Pulmonary artery endothelial cell (primary cell): Measurements from ENCODE around the gene ADAMTSL2. TPM values are rescaled to one million over a fixed set of nuclear protein-coding genes. Genes with fewer than 3 reads are reported as not detected.

ENCODE experiments used
- DNase-seq: peaks from one replicate; pipeline ENCODE4 v3.0.0-alpha.2; 2011; ENCODE audit warnings: low read depth, low spot score
- total RNA-seq: library from RNA; depleted of rRNA; stranded (reverse); fragments of >200 nt; gene quantifications from 2 replicates; pipeline ENCODE4 v1.2.3, GENCODE V29; 2014

The ADAMTSL2 gene
- total RNA-seq, 1 donor from 2014 or later, result not detected

DNA sequence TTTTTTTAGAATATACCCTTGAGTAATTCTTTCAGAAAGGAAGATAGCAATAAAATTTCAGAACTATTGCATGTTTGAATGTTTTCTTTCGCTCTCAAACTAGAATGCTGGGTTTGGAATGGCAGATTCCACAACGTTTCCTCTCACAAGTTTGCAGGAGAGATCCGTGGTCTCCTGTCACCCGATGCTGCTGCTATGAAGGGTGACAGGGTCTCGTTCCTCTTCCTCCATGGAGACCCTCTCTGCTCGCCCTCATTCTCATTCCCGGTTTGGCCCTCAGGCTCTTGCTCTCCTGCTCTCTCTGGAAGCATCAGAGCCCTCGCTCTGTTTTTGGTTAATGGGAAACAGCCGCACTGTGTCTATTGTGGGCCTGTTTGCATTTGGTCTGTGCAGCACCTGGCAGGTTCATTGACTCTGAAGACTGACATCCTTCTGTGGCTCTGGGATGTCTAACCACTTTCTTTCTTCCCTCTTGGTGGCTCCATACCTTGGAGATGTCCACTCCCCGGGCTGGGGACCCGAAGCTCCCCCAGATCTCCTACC is 87.3 kb downstream of the ADAMTSL2 start:
- DNase-seq, result no peak

DNA sequence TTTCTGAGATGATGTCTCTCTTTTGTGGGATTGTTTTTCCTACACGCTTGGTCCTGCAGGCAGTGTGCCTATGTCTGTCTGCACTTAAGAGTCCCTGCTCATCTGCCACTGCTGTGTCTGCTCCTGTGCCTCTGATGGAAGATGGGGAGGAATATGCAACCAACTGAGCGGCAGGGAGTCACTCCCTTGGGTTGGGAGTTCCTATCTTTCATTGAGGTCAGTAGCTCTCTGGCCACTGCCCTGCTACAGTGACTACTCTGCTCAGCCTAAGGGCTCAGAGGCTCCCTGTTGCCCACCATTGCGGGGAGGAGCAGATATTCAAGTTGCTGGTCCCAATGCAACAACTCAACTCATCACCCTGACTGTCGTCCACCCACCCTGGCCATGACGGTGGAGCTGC is 88.1 kb downstream of the ADAMTSL2 start:
- no peak for DNase-seq

Other genes starting within 250 kb of the ADAMTSL2 start
- 12.8 and 13.4 TPM in 2 replicates for gene SURF6, start 198.5 kb upstream of the ADAMTSL2 start, total RNA-seq
- gene MED22, start 186.6 kb upstream of the ADAMTSL2 start, total RNA-seq, result 17.7 and 18.4 TPM in 2 replicates
- 2,356 and 2,883 TPM in 2 replicates for gene RPL7A, start 186.5 kb upstream of the ADAMTSL2 start, total RNA-seq
- 18.4 and 25.4 TPM in 2 replicates for gene SURF1, start 178.2 kb upstream of the ADAMTSL2 start, total RNA-seq
- 17.5 and 19.8 TPM in 2 replicates for gene SURF2, start 178.2 kb upstream of the ADAMTSL2 start, total RNA-seq
- gene SURF4, start 158.6 kb upstream of the ADAMTSL2 start, total RNA-seq, result 525 and 553 TPM in 2 replicates
- gene STKLD1, start 158.3 kb upstream of the ADAMTSL2 start, total RNA-seq, result 0.46 and 0.81 TPM in 2 replicates
- gene REXO4, start 116.7 kb upstream of the ADAMTSL2 start, total RNA-seq, result 20.1 and 26.8 TPM in 2 replicates
- gene ADAMTS13, start 112.3 kb upstream of the ADAMTSL2 start, total RNA-seq, result 0.53 and 0.66 TPM in 2 replicates
- gene CACFD1, start 74.7 kb upstream of the ADAMTSL2 start, total RNA-seq, result 6.1 and 8.2 TPM in 2 replicates
- gene SLC2A6, start 55.6 kb upstream of the ADAMTSL2 start, total RNA-seq, result 36.0 and 42.3 TPM in 2 replicates
- gene MYMK, start 9.7 kb upstream of the ADAMTSL2 start, total RNA-seq, result not detected in 2 replicates
- not detected in 2 replicates for gene FAM163B, start 74.7 kb downstream of the ADAMTSL2 start, total RNA-seq
- not detected in 2 replicates for gene DBH, start 101.7 kb downstream of the ADAMTSL2 start, total RNA-seq
- gene SARDH, start 203.6 kb downstream of the ADAMTSL2 start, total RNA-seq, result 0.20 and 0.35 TPM in 2 replicates